HG03575 (cell line): ENCODE results near the gene RPS6KA2.

Experiments used
- ATAC-seq: cut with Tn5 transposase; IDR thresholded peaks from one replicate; pipeline ENCODE4 v1.9.1; 2021; ENCODE audit not compliant: unreplicated experiment, insufficient number of reproducible peaks, low FRiP score; ENCODE audit errors: extremely low read depth

Gene RPS6KA2

GRCh38 chr6:166627033-166627874, at the start of gene RPS6KA2:
Gene RPS6KA2 (minus strand): TSS chr6:166627251. CDS start chr6:166627019, 232 bp downstream.
- ATAC-seq = peak; percentile 79

- ATAC-seq = no peak
These were observed 49.3 kb upstream of the RPS6KA2 start for GRCh38 chr6:166676270-166676860.

GRCh38 chr6:166675736-166676135, 48.7 kb upstream of the RPS6KA2 start:
- ATAC-seq = no peak

- ATAC-seq = no peak
These were observed 46.3 kb upstream of the RPS6KA2 start for GRCh38 chr6:166673309-166673708.

GRCh38 chr6:166672624-166673206, 45.7 kb upstream of the RPS6KA2 start:
- ATAC-seq = no peak

GRCh38 chr6:166672146-166672545, 45.1 kb upstream of the RPS6KA2 start:
- no peak for ATAC-seq

- no peak for ATAC-seq
These were observed 44.5 kb upstream of the RPS6KA2 start for GRCh38 chr6:166671434-166672081.

- no peak for ATAC-seq
These were observed 43.8 kb upstream of the RPS6KA2 start for GRCh38 chr6:166670894-166671293.

- no peak for ATAC-seq
These were observed 43.0 kb upstream of the RPS6KA2 start for GRCh38 chr6:166670013-166670412.

- no peak for ATAC-seq
These were observed 41.0 kb upstream of the RPS6KA2 start for GRCh38 chr6:166667796-166668610.

- ATAC-seq = no peak
These were observed 37.1 kb upstream of the RPS6KA2 start for GRCh38 chr6:166664135-166664534.

- ATAC-seq = no peak
These were observed 36.5 kb upstream of the RPS6KA2 start for GRCh38 chr6:166663568-166663967.

- no peak for ATAC-seq
These were observed 35.6 kb upstream of the RPS6KA2 start for GRCh38 chr6:166662690-166663089.

- no peak for ATAC-seq
These were observed 34.5 kb upstream of the RPS6KA2 start for GRCh38 chr6:166661327-166662085.

GRCh38 chr6:166660157-166660688, 33.2 kb upstream of the RPS6KA2 start:
- ATAC-seq = no peak

- ATAC-seq = no peak
These were observed 32.5 kb upstream of the RPS6KA2 start for GRCh38 chr6:166659581-166659980.

GRCh38 chr6:166658792-166659150, 31.7 kb upstream of the RPS6KA2 start:
- no peak for ATAC-seq
